ENCODE data around the gene TRAM2. TPM values are rescaled to one million over a fixed set of nuclear protein-coding genes. Genes with fewer than 3 reads are reported as not detected.

The TRAM2 gene
- total RNA-seq, 1 experiment from 2014 or later, result 21.3 TPM

GRCh38 chr6:52496631-52497030, 80.2 kb downstream of the TRAM2 start (continued):
- TF ChIP-seq CTCF (IDR thresholded peaks at IDR 0.05 in 2 of 3, conservative IDR thresholded peaks at IDR 0.05 in 1 of 3; ENCODE audit: borderline replicate concordance in 1 of 3, insufficient read depth in 1 of 3, low read depth in 2 of 3, low read length in 2 of 3), result no peak
- TF ChIP-seq CBX3 (IDR thresholded peaks at IDR 0.05; ENCODE audit: low read depth), result no peak
- TF ChIP-seq SP1 (IDR thresholded peaks at IDR 0.05; ENCODE audit: low read depth), result no peak
- no peak for TF ChIP-seq SIN3A (IDR thresholded peaks at IDR 0.05; ENCODE audit: low read depth)
- no peak for TF ChIP-seq MAX (IDR thresholded peaks at IDR 0.05)
- no peak for TF ChIP-seq EGR1 (IDR thresholded peaks at IDR 0.05; ENCODE audit: low read depth)

GRCh38 chr6:52495922-52496321, 80.9 kb downstream of the TRAM2 start:
- no peaks in the 10 kb centered on the region for H3K79me2 ChIP-seq (ENCODE audit: insufficient read depth, low read length)
- no TSS peak for BruUV-seq (replicated peaks)
- no peaks in the 10 kb centered on the region for H3K9me2 ChIP-seq (ENCODE audit: insufficient read depth)
- no peak overlapping the region for H3K4me2 ChIP-seq (ENCODE audit: low read length)
- no peaks in the 10 kb centered on the region for H4K20me1 ChIP-seq (ENCODE audit: insufficient read depth)
- ChIA-PET RAD21 (ENCODE audit: low non-redundant PET in 1 of 2, low total read pairs in 2 of 2, uncharacterized antibody in 2 of 2, unreplicated experiment in 2 of 2) (interaction anchor here in 1 of 2 experiments (0.6 kb wide), 1 partner anchor 88 kb away, joined by 3 read pairs; no protein-coding TSS in a partner anchor), CTCF (no interaction called here), POLR2A (no interaction called here)
- DNase-seq (ENCODE audit: low read depth, low spot score) (no peak), ATAC-seq (no peak)
- H3K36me3 ChIP-seq (ENCODE audit: control insufficient read depth in 1 of 2, insufficient read depth in 2 of 2, low read length in 2 of 2), result no peaks in the 10 kb centered on the region
- H3K4me1 ChIP-seq (ENCODE audit: control insufficient read depth in 1 of 2, insufficient read depth in 2 of 2, low read length in 2 of 2), result no peaks in the 10 kb centered on the region
- TF ChIP-seq SRF (IDR thresholded peaks at IDR 0.05; ENCODE audit: low read depth) (no peak), SP1 (IDR thresholded peaks at IDR 0.05; ENCODE audit: low read depth) (no peak), FOSL1 (IDR thresholded peaks at IDR 0.05; ENCODE audit: low read depth) (no peak), RAD21 (IDR thresholded peaks at IDR 0.05; ENCODE audit: low read depth) (peak; percentile 45), ZBTB33 (IDR thresholded peaks at IDR 0.05; ENCODE audit: extremely low read depth, insufficient replicate concordance, low read length) (no peak), CTCF (IDR thresholded peaks at IDR 0.05 in 2 of 3, conservative IDR thresholded peaks at IDR 0.05 in 1 of 3; ENCODE audit: borderline replicate concordance in 1 of 3, insufficient read depth in 1 of 3, low read depth in 2 of 3, low read length in 2 of 3) (0 out of 6 replicates have a peak, but pooled peaks of 1 of the 3 experiments have one; percentile 14), SIN3A (IDR thresholded peaks at IDR 0.05; ENCODE audit: low read depth) (no peak)
- H3K4me3 ChIP-seq (replicated peaks in 1 of 2; ENCODE audit: low read depth in 1 of 2, low read length in 2 of 2), result no peak overlapping the region
- no peaks in the 10 kb centered on the region for H3K27me3 ChIP-seq (ENCODE audit: insufficient read depth, low read length)
- intact Hi-C loops (cut with micrococcal nuclease), result no loop called here
- H3K27ac ChIP-seq (ENCODE audit: low read depth, low read length), result no peak overlapping the region
- H2AFZ ChIP-seq (ENCODE audit: low read depth, low read length, poor library complexity, severe bottlenecking), result no peak overlapping the region
- no peaks in the 10 kb centered on the region for H3K9me3 ChIP-seq (ENCODE audit: control insufficient read depth in 1 of 2, insufficient read depth in 1 of 2, low read depth in 1 of 2, low read length in 2 of 2)
- no peak overlapping the region for H3K9ac ChIP-seq (ENCODE audit: low read length)
